Vagina (tissue), 2 donors: Measurements from ENCODE around the gene QSOX1.

ENCODE experiments used
- POLR2A ChIP-seq, 2 donors: fragments of 450-650 bp; IDR thresholded peaks; one replicate each; pipeline ENCODE4 v1.6.1; 2017; ENCODE audit warnings: antibody characterized with exemption in 2 of 2, mild to moderate bottlenecking in 2 of 2, moderate library complexity in 2 of 2
- POLR2AphosphoS5 ChIP-seq, 2 donors: sonication (generic); formaldehyde crosslinking; IDR thresholded peaks; one replicate each; pipeline ENCODE4 v1.9.0; 2017; ENCODE audit warnings: antibody characterized with exemption in 2 of 2, mild to moderate bottlenecking in 2 of 2, low read depth in 1 of 2; ENCODE audit not compliant: insufficient read depth in 1 of 2
- TF ChIP-seq, protein P1 (sequence below), 3 experiments: fragments of 450-650 bp in 2 of 3; fragments of 200-600 bp in 1 of 3; sonication (generic) in 1 of 3; IDR thresholded peaks; one replicate each; pipeline ENCODE4 v1.5.1; 2017 to 2019; ENCODE audit warnings: antibody characterized with exemption in 3 of 3, mild to moderate bottlenecking in 2 of 3, moderate library complexity in 2 of 3

- TF ChIP-seq, protein P1, sequence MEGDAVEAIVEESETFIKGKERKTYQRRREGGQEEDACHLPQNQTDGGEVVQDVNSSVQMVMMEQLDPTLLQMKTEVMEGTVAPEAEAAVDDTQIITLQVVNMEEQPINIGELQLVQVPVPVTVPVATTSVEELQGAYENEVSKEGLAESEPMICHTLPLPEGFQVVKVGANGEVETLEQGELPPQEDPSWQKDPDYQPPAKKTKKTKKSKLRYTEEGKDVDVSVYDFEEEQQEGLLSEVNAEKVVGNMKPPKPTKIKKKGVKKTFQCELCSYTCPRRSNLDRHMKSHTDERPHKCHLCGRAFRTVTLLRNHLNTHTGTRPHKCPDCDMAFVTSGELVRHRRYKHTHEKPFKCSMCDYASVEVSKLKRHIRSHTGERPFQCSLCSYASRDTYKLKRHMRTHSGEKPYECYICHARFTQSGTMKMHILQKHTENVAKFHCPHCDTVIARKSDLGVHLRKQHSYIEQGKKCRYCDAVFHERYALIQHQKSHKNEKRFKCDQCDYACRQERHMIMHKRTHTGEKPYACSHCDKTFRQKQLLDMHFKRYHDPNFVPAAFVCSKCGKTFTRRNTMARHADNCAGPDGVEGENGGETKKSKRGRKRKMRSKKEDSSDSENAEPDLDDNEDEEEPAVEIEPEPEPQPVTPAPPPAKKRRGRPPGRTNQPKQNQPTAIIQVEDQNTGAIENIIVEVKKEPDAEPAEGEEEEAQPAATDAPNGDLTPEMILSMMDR (IDR thresholded peaks at IDR 0.05), result no peak
- TF ChIP-seq POLR2A (IDR thresholded peaks at IDR 0.05) (no peak), POLR2AphosphoS5 (IDR thresholded peaks at IDR 0.05; ENCODE audit: insufficient read depth in 1 of 2, low read depth in 1 of 2) (no peak)
Measured at GRCh38 chr1:180235077-180235501, 80.4 kb downstream of the QSOX1 start.
